Osteoblast (primary cell): ENCODE results near the gene PARM1. TPM values are rescaled to one million over a fixed set of nuclear protein-coding genes. Genes with fewer than 3 reads are reported as not detected.

Experiments
- DNase-seq: peaks from one replicate; pipeline ENCODE4 v3.0.0; 2011; ENCODE audit warnings: low spot score, mixed read lengths; ENCODE audit not compliant: insufficient read length; ENCODE audit errors: missing footprints
- H2AFZ ChIP-seq: 2 replicates; pipeline ENCODE4 v1.6.0; 2011; ENCODE audit warnings: mild to moderate bottlenecking, low read length
- H3K27ac ChIP-seq: 2 replicates; pipeline ENCODE4 v1.5.1; 2011; ENCODE audit warnings: mild to moderate bottlenecking, low read depth, low read length, moderate library complexity
- H3K27me3 ChIP-seq: 2 replicates; pipeline ENCODE4 v1.6.0; 2012; ENCODE audit warnings: mild to moderate bottlenecking, control low read depth, inconsistent platforms, low read length, moderate library complexity; ENCODE audit not compliant: insufficient read depth
- H3K36me3 ChIP-seq: 2 replicates; pipeline ENCODE4 v1.5.1; 2011; ENCODE audit warnings: mild to moderate bottlenecking, low read length, control low read depth, moderate library complexity; ENCODE audit not compliant: insufficient read depth
- H3K4me1 ChIP-seq: 2 replicates; pipeline ENCODE4 v1.5.1; 2011; ENCODE audit warnings: mild to moderate bottlenecking, low read length, control low read depth, moderate library complexity; ENCODE audit not compliant: insufficient read depth
- H3K4me2 ChIP-seq: 2 replicates; pipeline ENCODE4 v1.6.0; 2011; ENCODE audit warnings: mild to moderate bottlenecking, low read length; ENCODE audit not compliant: insufficient read depth
- H3K4me3 ChIP-seq: fragments of 200-600 bp; sonication (generic); 3 replicates; pipeline ENCODE4 v1.5.1; 2012; ENCODE audit warnings: mild to moderate bottlenecking, low read length, inconsistent platforms; ENCODE audit not compliant: insufficient read depth
- H3K79me2 ChIP-seq: 2 replicates; pipeline ENCODE4 v1.6.0; 2012; ENCODE audit warnings: mild to moderate bottlenecking, low read length, control low read depth, inconsistent platforms; ENCODE audit not compliant: insufficient read depth
- H3K9me3 ChIP-seq: 2 replicates; pipeline ENCODE4 v1.5.1; 2011; ENCODE audit warnings: low read depth, low read length, control low read depth
- H4K20me1 ChIP-seq: 2 replicates; pipeline ENCODE4 v1.6.0; 2012; ENCODE audit warnings: mild to moderate bottlenecking, low read length, control low read depth; ENCODE audit not compliant: insufficient read depth
- CTCF ChIP-seq: IDR thresholded peaks from 2 replicates; pipeline ENCODE4 v1.5.1; 2011; ENCODE audit warnings: mild to moderate bottlenecking, low read depth, low read length, moderate library complexity; ENCODE audit errors: extremely low read depth
- total RNA-seq: library from RNA; depleted of rRNA; stranded (reverse); fragments of >200 nt; gene quantifications from 2 replicates; pipeline ENCODE4 v1.2.3, GENCODE V29; 2012

PARM1 gene
- total RNA-seq, 1 donor, result not detected

GRCh38 chr4:75057369-75057768 lies 124.5 kb downstream of the PARM1 start:
- H3K4me1 ChIP-seq, result no peaks in the 10 kb centered on the region
- H3K4me2 ChIP-seq, result no peak overlapping the region
- H3K9me3 ChIP-seq, result no peaks in the 10 kb centered on the region
- no peaks in the 10 kb centered on the region for H3K36me3 ChIP-seq
- no peak for TF ChIP-seq CTCF
- no peak overlapping the region for H3K27ac ChIP-seq
- H3K27me3 ChIP-seq, result no peaks in the 10 kb centered on the region
- DNase-seq, result no peak
- H3K79me2 ChIP-seq, result no peaks in the 10 kb centered on the region
- no peak overlapping the region for H3K4me3 ChIP-seq
- no peaks in the 10 kb centered on the region for H4K20me1 ChIP-seq
- no peak overlapping the region for H2AFZ ChIP-seq

- Histone ChIP-seq H3K4me1 (no peaks in the 10 kb centered on the region), H3K9me3 (no peaks in the 10 kb centered on the region), H3K36me3 (no peaks in the 10 kb centered on the region), H2AFZ (no peak overlapping the region), H3K79me2 (no peaks in the 10 kb centered on the region), H3K27me3 (no peaks in the 10 kb centered on the region), H3K27ac (no peak overlapping the region), H3K4me3 (no peak overlapping the region), H4K20me1 (no peaks in the 10 kb centered on the region), H3K4me2 (no peak overlapping the region)
- no peak for DNase-seq
- no peak for TF ChIP-seq CTCF
Measured at GRCh38 chr4:75058486-75058885, 125.6 kb downstream of the PARM1 start.

- Histone ChIP-seq H3K27ac (no peak overlapping the region), H3K27me3 (no peaks in the 10 kb centered on the region), H3K9me3 (no peaks in the 10 kb centered on the region), H3K4me2 (no peak overlapping the region), H3K4me1 (no peaks in the 10 kb centered on the region), H4K20me1 (no peaks in the 10 kb centered on the region), H3K4me3 (no peak overlapping the region), H3K36me3 (no peaks in the 10 kb centered on the region), H2AFZ (no peak overlapping the region), H3K79me2 (no peaks in the 10 kb centered on the region)
- no peak for TF ChIP-seq CTCF
- DNase-seq, result no peak
Measured at GRCh38 chr4:75063433-75063832, 130.5 kb downstream of the PARM1 start.

GRCh38 chr4:75065909-75066308 lies 133.0 kb downstream of the PARM1 start:
- Histone ChIP-seq H3K4me1 (no peaks in the 10 kb centered on the region), H3K4me2 (no peak overlapping the region), H3K27ac (no peak overlapping the region), H3K79me2 (no peaks in the 10 kb centered on the region), H3K4me3 (no peak overlapping the region), H3K27me3 (no peaks in the 10 kb centered on the region), H3K9me3 (no peaks in the 10 kb centered on the region), H2AFZ (no peak overlapping the region), H3K36me3 (no peaks in the 10 kb centered on the region), H4K20me1 (no peaks in the 10 kb centered on the region)
- no peak for TF ChIP-seq CTCF
- no peak for DNase-seq
